ENCODE data around the gene STYX.

- TF ChIP-seq CTCF (IDR thresholded peaks at IDR 0.05) (no peak), REST (IDR thresholded peaks at IDR 0.05; ENCODE audit: insufficient read depth in 1 of 2, low read depth in 2 of 2, low read length in 1 of 2) (no peak), POLR2AphosphoS5 (IDR thresholded peaks at IDR 0.05; ENCODE audit: low read depth, low read length) (no peak)
Measured at GRCh38 chr14:52706286-52706685, 23.7 kb upstream of the STYX start.

Measured in Panc1 (cell line).